SK-N-SH (cell line): ENCODE data around the gene RBM20. TPM values are rescaled to one million over a fixed set of nuclear protein-coding genes. Genes with fewer than 3 reads are reported as not detected.
"Not testable (repeated sequence)": the region's sequence is repeated elsewhere in the genome, so short reads cannot be mapped to it uniquely, and the experiment has no call there.

ENCODE experiments used
- CTCF ChIA-PET: fragments of 300-600, 350-600 bp; formaldehyde crosslinking; extraction: SDS; loops from one replicate; lab custom pipeline; 2021; lab: Yijun Ruan, JAX
- POLR2A ChIA-PET: fragments of 350-600 bp; sonication (Branson Sonifier 250); formaldehyde crosslinking; extraction: SDS; loops from one replicate; lab custom pipeline; 2020; ENCODE audit warnings: antibody characterized with exemption, inconsistent platforms; lab: Yijun Ruan, JAX
- DNase-seq: peaks from one replicate; pipeline ENCODE4 v3.0.0; 2012
- H2AFZ ChIP-seq: fragments of 200-600 bp; sonication (generic); 2 replicates; pipeline ENCODE4 v1.8.1; 2016; ENCODE audit warnings: antibody characterized with exemption, mild to moderate bottlenecking, low read depth
- H3F3A ChIP-seq: fragments of 200-600 bp; sonication (generic); replicated peaks from 2 replicates; pipeline ENCODE3; 2016; ENCODE audit warnings: antibody characterized with exemption, mild to moderate bottlenecking; ENCODE audit not compliant: insufficient read depth
- H3K27ac ChIP-seq, 2 experiments: fragments of 200-500 bp in 1 of 2; fragments of 200-600 bp in 1 of 2; sonication (Bioruptor generic) in 1 of 2; sonication (generic), shearing (Covaris generic) in 1 of 2; 2 replicates each; pipeline versions ENCODE4 v1.5.1 to v1.6.1; 2014 to 2016; ENCODE audit warnings: low read depth in 2 of 2, inconsistent platforms in 1 of 2, low read length in 1 of 2, mild to moderate bottlenecking in 1 of 2, mixed read lengths in 1 of 2
- H3K27me3 ChIP-seq: fragments of 200-600 bp; sonication (generic), shearing (Covaris generic); 2 replicates; pipeline ENCODE4 v1.6.1; 2016; ENCODE audit warnings: mixed run types; ENCODE audit not compliant: insufficient read depth
- H3K36me3 ChIP-seq, 2 experiments: fragments of 200-500 bp in 1 of 2; fragments of 200-600 bp in 1 of 2; sonication (Bioruptor generic) in 1 of 2; sonication (generic) in 1 of 2; replicated peaks in 1 of 2; 2 replicates each; pipeline versions ENCODE3 to v1.5.1; 2014 to 2016; ENCODE audit warnings: low read length in 1 of 2, mild to moderate bottlenecking in 1 of 2; ENCODE audit not compliant: insufficient read depth in 2 of 2, control insufficient read depth in 1 of 2
- H3K4me1 ChIP-seq, 2 experiments: fragments of 200-500 bp in 1 of 2; fragments of 200-600 bp in 1 of 2; sonication (Bioruptor generic) in 1 of 2; sonication (generic), shearing (Covaris generic) in 1 of 2; 2 replicates each; pipeline versions ENCODE4 v1.5.1 to v1.6.1; 2014 to 2016; ENCODE audit warnings: low read depth in 1 of 2, low read length in 1 of 2, mixed run types in 1 of 2; ENCODE audit not compliant: insufficient read depth in 2 of 2, control insufficient read depth in 1 of 2
- H3K4me2 ChIP-seq: fragments of 200-600 bp; sonication (generic), shearing (Covaris generic); 2 replicates; pipeline ENCODE4 v1.6.1; 2017; ENCODE audit warnings: mixed run types
- H3K4me3 ChIP-seq, 2 experiments: fragments of 200-500 bp in 1 of 2; fragments of 200-600 bp in 1 of 2; sonication (Bioruptor generic) in 1 of 2; sonication (generic), shearing (Covaris generic) in 1 of 2; 2 replicates each; pipeline versions ENCODE4 v1.5.1 to v1.8.1; 2014 to 2016; ENCODE audit warnings: low read depth in 2 of 2, inconsistent platforms in 1 of 2, low read length in 1 of 2, mild to moderate bottlenecking in 1 of 2, mixed read lengths in 1 of 2, moderate library complexity in 1 of 2
- H3K79me2 ChIP-seq: fragments of 200-600 bp; sonication (generic); 2 replicates; pipeline ENCODE4 v1.8.1; 2017; ENCODE audit warnings: mild to moderate bottlenecking; ENCODE audit not compliant: insufficient read depth
- H3K9ac ChIP-seq: fragments of 200-600 bp; sonication (generic); 2 replicates; pipeline ENCODE4 v1.6.1; 2017; ENCODE audit warnings: mixed run types
- H3K9me2 ChIP-seq: fragments of 200-600 bp; sonication (generic); 2 replicates; pipeline ENCODE4 v1.6.1; 2017; ENCODE audit warnings: mixed run types
- H3K9me3 ChIP-seq: fragments of 200-600 bp; sonication (generic); 2 replicates; pipeline ENCODE4 v1.6.1; 2017; ENCODE audit warnings: mixed run types, mild to moderate bottlenecking, moderate library complexity
- H4K20me1 ChIP-seq: fragments of 200-600 bp; sonication (generic); 2 replicates; pipeline ENCODE4 v1.6.1; 2017; ENCODE audit warnings: mild to moderate bottlenecking, mixed run types; ENCODE audit not compliant: insufficient read depth
- ELF1 ChIP-seq: IDR thresholded peaks from 2 replicates; pipeline ENCODE4 v1.4.0; 2012
- EZH2phosphoT487 ChIP-seq: fragments of 200-600 bp; sonication (generic); IDR thresholded peaks from 2 replicates; pipeline ENCODE4 v1.6.1; 2017; ENCODE audit warnings: low read depth, mixed run types, mild to moderate bottlenecking, antibody characterized with exemption, moderate library complexity, borderline replicate concordance
- FOXJ3 ChIP-seq: sonication (generic); formaldehyde crosslinking; IDR thresholded peaks from 2 replicates; pipeline ENCODE4 v1.5.1; 2020; ENCODE audit warnings: mild to moderate bottlenecking, missing genetic modification reagents
- FOXM1 ChIP-seq: IDR thresholded peaks from 2 replicates; pipeline ENCODE4 v1.4.0; 2012; ENCODE audit warnings: low read depth, mild to moderate bottlenecking
- GABPA ChIP-seq: IDR thresholded peaks from 2 replicates; pipeline ENCODE4 v1.4.0; 2012; ENCODE audit warnings: low read depth, mild to moderate bottlenecking
- POLR2AphosphoS5 ChIP-seq: IDR thresholded peaks from 2 replicates; pipeline ENCODE4 v1.6.1; 2012; ENCODE audit warnings: low read depth, low read length
- SIN3A ChIP-seq: IDR thresholded peaks from 2 replicates; pipeline ENCODE4 v1.6.1; 2012; ENCODE audit warnings: low read depth, mild to moderate bottlenecking, low read length, moderate library complexity, borderline replicate concordance
- TCF12 ChIP-seq: IDR thresholded peaks from 2 replicates; pipeline ENCODE4 v1.4.0; 2012
- WGBS: methylation state at CpG from one replicate; pipeline ENCODE4 v1.1.6; 2017; ENCODE audit warnings: low lambda C conversion rate; 5-methylcytosine and 5-hydroxymethylcytosine counted together
- polyA plus RNA-seq, 3 experiments: library from polyadenylated mRNA; depleted of rRNA; stranded (reverse); fragments of >200 nt; gene quantifications; 2 replicates each; pipeline ENCODE4 v1.2.3, GENCODE V29; 2012
- TF ChIP-seq, protein P1 (sequence below): fragments of 150-350 bp; IDR thresholded peaks from 2 replicates; pipeline ENCODE4 v1.6.1; 2017; ENCODE audit warnings: antibody characterized with exemption, low read length, low read depth, borderline replicate concordance
- TF ChIP-seq, protein P2 (sequence below): fragments of 200-600 bp; sonication (generic); IDR thresholded peaks from 2 replicates; pipeline ENCODE4 v1.6.1; 2017; ENCODE audit warnings: antibody characterized with exemption, mild to moderate bottlenecking, moderate library complexity
- TF ChIP-seq, protein P3 (sequence below): fragments of 150-350 bp; IDR thresholded peaks from 2 replicates; pipeline ENCODE4 v1.6.1; 2016; ENCODE audit warnings: mild to moderate bottlenecking, low read depth, low read length
- TF ChIP-seq, protein P4 (sequence below): IDR thresholded peaks from 2 replicates; pipeline ENCODE4 v1.4.0; 2012; ENCODE audit warnings: low read depth

The RBM20 gene
- polyA plus RNA-seq, 1 of the 3 experiments (the other 2 are of a cell fraction) = 0.64 TPM

DNA sequence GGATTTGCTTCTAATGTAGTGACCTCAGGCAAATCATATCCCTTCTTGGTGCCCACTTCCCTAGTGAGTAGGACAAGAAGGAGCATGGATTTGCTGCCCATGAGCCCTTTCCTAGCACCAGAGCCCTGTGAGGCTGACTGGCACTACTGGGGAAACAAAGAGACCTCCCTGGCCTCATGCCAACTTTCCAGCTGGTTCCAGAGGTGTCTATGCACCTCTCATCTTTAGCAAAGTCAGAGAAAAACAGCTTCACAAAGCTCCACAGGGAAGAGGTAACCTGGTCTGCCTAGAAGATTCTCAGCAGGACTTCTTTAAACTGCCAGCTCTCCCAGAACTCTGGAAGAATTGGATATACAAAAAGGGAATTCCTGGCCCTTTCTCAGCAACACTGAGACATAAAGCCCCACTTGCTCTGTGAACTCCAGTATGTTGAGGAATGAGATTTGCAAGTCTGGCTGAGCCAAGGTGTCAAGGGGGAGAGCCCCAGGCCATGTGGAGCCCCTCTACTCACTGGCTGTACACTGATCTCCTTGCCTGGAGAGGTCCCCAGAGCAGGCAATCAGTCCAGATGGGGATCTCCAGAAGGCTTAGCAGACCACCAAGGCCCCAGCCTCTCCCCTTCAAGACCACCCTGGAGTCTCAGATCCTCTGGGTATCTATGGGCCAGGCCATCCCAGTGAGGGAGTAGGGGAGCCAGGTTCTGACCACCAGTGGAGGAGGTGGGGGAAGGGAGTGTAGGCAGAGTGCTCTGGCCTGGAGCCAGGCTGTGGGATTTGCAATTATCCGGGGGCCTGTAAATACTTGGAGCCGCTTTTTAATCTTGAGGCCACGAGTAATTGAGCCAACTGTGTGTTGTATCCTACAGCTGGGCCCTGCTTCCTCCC lies 24.4 kb upstream of the RBM20 start:
- POLR2A ChIA-PET = no interaction called here
- H3K4me1 ChIP-seq = peaks cover 0 to 3% of the 10 kb centered on the region in 2 experiments; a peak in 2 of 4 replicates
- no peak overlapping the region for H3K9ac ChIP-seq
- no peaks in the 10 kb centered on the region for H3K9me2 ChIP-seq
- no peak overlapping the region for H2AFZ ChIP-seq
- H3K79me2 ChIP-seq = no peaks in the 10 kb centered on the region
- 59% methylated on average over 3 of the region's 3 CpGs for WGBS
- CTCF ChIA-PET = interaction anchor here (0.9 to 7.4 kb wide), 5 partner anchors 10 to 316 kb away, joined by 3 to 39 read pairs (median 3); partner anchors contain the start of gene SMNDC1
- DNase-seq = no peak
- H3K4me3 ChIP-seq = no peak overlapping the region
- H3F3A ChIP-seq = no peaks in the 10 kb centered on the region
- TF ChIP-seq ELF1 = no peak
- TF ChIP-seq GABPA = no peak
- no peak for TF ChIP-seq POLR2AphosphoS5
- TF ChIP-seq, protein P1, sequence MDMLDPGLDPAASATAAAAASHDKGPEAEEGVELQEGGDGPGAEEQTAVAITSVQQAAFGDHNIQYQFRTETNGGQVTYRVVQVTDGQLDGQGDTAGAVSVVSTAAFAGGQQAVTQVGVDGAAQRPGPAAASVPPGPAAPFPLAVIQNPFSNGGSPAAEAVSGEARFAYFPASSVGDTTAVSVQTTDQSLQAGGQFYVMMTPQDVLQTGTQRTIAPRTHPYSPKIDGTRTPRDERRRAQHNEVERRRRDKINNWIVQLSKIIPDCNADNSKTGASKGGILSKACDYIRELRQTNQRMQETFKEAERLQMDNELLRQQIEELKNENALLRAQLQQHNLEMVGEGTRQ = no peak
- TF ChIP-seq SIN3A = no peak
- no peak for TF ChIP-seq TCF12
- TF ChIP-seq, protein P2, sequence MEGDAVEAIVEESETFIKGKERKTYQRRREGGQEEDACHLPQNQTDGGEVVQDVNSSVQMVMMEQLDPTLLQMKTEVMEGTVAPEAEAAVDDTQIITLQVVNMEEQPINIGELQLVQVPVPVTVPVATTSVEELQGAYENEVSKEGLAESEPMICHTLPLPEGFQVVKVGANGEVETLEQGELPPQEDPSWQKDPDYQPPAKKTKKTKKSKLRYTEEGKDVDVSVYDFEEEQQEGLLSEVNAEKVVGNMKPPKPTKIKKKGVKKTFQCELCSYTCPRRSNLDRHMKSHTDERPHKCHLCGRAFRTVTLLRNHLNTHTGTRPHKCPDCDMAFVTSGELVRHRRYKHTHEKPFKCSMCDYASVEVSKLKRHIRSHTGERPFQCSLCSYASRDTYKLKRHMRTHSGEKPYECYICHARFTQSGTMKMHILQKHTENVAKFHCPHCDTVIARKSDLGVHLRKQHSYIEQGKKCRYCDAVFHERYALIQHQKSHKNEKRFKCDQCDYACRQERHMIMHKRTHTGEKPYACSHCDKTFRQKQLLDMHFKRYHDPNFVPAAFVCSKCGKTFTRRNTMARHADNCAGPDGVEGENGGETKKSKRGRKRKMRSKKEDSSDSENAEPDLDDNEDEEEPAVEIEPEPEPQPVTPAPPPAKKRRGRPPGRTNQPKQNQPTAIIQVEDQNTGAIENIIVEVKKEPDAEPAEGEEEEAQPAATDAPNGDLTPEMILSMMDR = no peak
- no peak for TF ChIP-seq FOXJ3
- TF ChIP-seq FOXM1 = no peak
- TF ChIP-seq, protein P3, sequence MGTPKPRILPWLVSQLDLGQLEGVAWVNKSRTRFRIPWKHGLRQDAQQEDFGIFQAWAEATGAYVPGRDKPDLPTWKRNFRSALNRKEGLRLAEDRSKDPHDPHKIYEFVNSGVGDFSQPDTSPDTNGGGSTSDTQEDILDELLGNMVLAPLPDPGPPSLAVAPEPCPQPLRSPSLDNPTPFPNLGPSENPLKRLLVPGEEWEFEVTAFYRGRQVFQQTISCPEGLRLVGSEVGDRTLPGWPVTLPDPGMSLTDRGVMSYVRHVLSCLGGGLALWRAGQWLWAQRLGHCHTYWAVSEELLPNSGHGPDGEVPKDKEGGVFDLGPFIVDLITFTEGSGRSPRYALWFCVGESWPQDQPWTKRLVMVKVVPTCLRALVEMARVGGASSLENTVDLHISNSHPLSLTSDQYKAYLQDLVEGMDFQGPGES = no peak
- no peak for TF ChIP-seq EZH2phosphoT487
- no peaks in the 10 kb centered on the region for H3K27me3 ChIP-seq
- no peak overlapping the region for H3K4me2 ChIP-seq
- no peaks in the 10 kb centered on the region for H4K20me1 ChIP-seq
- H3K27ac ChIP-seq = no peak overlapping the region
- no peaks in the 10 kb centered on the region for H3K36me3 ChIP-seq
- no peaks in the 10 kb centered on the region for H3K9me3 ChIP-seq

DNA sequence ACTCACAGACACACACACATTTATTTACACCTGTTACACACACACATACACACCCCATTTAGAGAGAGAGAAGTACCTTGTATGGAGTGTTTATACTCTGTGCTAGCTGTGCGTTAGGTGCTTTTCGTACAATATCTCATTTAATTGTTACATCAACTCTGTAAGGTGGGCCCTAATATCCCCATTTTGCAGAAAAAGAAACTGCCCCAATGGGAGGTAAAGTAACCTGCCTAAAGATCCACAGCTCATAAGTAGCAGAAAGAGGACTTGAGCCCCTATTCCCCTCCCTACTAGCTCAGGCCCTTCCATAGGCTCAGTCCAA lies 23.8 kb upstream of the RBM20 start:
- Histone ChIP-seq H3K9me3 (no peaks in the 10 kb centered on the region), H2AFZ (no peak overlapping the region), H3K27ac (no peak overlapping the region), H3K36me3 (no peaks in the 10 kb centered on the region), H3K4me3 (no peak overlapping the region), H3K27me3 (no peaks in the 10 kb centered on the region), H3K9ac (no peak overlapping the region), H3K79me2 (no peaks in the 10 kb centered on the region), H3K4me1 (no peaks in the 10 kb centered on the region; a peak in 2 of 4 replicates), H3K9me2 (no peaks in the 10 kb centered on the region), H3K4me2 (no peak overlapping the region), H4K20me1 (no peaks in the 10 kb centered on the region), H3F3A (no peaks in the 10 kb centered on the region)
- DNase-seq = no peak
- CTCF ChIA-PET = interaction anchor here (3.7 to 7.4 kb wide), 2 partner anchors 11 to 52 kb away, joined by 26 to 39 read pairs; no protein-coding TSS in a partner anchor
- 95% methylated on average over 2 of the region's 2 CpGs for WGBS
- POLR2A ChIA-PET = no interaction called here
- TF ChIP-seq, protein P4, sequence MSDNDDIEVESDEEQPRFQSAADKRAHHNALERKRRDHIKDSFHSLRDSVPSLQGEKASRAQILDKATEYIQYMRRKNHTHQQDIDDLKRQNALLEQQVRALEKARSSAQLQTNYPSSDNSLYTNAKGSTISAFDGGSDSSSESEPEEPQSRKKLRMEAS = no peak
- no peak for TF ChIP-seq EZH2phosphoT487

DNA sequence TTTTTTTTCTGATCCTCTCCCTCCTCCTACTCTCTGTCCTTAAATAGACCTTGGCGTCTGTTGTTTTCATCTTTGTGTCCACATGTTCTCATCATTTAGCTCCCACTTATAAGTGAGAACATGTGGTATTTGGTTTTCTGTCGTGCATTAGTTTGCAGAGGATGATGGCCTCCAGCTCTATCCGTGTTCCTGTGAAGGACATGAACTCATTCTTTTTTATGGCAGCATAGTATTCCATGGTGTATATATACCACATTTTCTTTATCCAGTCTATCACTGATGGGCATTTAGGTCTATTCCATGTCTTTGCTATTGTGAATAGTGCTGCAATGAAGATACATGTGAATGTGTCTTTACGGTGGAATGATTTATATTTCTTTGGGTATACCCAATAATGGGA lies 20.8 kb upstream of the RBM20 start:
- POLR2A ChIA-PET, DNase-seq, H3K9ac ChIP-seq, H3K27me3 ChIP-seq, H3K4me3 ChIP-seq, H3K4me2 ChIP-seq, H3K9me2 ChIP-seq, H3K4me1 ChIP-seq, H4K20me1 ChIP-seq, H3K27ac ChIP-seq, H2AFZ ChIP-seq, H3K36me3 ChIP-seq, H3K9me3 ChIP-seq, H3F3A ChIP-seq, H3K79me2 ChIP-seq: not testable (repeated sequence)
- WGBS = 69% methylated on average over 4 of the region's 4 CpGs
- CTCF ChIA-PET = interaction anchor here (0.8 to 7.4 kb wide), 4 partner anchors 10 to 36 kb away, joined by 3 to 39 read pairs (median 4); no protein-coding TSS in a partner anchor
